Glomerular visceral epithelial cell (primary cell): ENCODE data around the gene ATP2B2.

Source experiments
- DNase-seq: peaks from one replicate; pipeline ENCODE4 v3.0.0-alpha.2; 2016; ENCODE audit errors: extremely low spot score

Gene ATP2B2

DNA sequence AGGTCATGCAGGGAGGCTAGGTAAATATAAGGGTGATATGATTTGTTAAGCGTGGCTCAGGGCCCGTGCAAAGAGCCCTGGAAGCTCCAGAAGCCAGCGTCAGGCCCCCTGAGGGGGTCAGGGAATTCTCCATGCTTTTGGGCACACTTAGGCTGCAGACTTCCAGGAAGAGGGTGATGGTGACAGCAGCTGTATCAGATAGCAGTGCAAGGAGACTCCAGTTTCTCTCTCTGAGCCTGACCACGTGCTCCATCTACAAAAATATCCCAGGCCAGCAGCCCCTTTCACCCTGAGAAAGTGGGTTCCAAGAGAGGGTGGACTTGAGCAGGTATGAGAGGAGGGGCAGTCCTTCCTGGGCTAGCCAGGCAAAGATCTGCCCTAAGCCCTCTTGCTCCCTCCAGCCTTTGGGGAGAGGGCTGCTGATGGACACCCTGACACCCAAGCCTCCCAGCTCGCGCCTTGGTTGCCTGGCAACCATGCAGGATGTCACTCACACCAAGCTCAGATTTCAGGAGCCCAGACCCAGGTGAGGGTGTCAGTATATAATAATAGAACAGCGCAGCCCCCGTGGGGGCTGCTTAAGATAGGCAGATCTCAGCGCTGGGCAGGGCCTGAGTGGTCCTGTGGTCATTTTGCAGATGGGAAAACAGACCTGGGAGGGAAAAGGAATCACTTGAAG lies 35.8 kb downstream of the ATP2B2 start:
- no peak for DNase-seq

DNA sequence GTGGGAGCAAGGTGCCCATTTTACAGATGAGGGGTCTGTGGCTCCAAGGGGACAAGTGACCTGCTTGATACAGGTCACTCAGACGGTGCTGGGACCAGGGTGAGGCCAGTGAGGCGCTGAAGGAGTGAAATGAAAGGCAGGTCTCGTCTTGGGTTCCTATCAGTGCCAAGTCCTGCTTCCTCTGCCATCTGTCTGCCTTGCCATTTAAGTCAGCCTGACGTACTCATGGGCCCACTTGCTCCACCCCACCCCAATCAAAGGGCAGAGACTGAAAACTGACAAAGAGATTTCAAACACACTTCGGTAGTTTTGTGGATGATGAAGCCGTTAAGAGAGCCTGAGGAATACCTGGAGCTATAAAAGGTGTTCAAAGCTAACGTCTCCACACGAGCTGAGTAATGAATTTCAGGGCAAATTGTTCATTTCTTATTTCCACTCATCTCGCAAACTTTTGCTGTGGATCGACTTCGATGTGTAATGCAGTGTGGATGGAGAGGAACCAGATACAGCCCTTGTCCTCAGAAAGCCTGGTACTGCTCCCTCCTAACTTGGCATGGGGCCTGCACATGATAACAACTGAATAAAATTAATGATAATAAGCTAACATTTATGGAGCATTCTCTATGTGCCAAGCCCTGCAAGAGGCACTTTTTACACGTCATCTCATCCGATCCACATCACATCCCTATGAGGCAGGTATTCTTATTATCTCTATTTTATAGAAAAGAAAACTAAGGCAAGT lies 36.6 kb downstream of the ATP2B2 start:
- DNase-seq = no peak

DNA sequence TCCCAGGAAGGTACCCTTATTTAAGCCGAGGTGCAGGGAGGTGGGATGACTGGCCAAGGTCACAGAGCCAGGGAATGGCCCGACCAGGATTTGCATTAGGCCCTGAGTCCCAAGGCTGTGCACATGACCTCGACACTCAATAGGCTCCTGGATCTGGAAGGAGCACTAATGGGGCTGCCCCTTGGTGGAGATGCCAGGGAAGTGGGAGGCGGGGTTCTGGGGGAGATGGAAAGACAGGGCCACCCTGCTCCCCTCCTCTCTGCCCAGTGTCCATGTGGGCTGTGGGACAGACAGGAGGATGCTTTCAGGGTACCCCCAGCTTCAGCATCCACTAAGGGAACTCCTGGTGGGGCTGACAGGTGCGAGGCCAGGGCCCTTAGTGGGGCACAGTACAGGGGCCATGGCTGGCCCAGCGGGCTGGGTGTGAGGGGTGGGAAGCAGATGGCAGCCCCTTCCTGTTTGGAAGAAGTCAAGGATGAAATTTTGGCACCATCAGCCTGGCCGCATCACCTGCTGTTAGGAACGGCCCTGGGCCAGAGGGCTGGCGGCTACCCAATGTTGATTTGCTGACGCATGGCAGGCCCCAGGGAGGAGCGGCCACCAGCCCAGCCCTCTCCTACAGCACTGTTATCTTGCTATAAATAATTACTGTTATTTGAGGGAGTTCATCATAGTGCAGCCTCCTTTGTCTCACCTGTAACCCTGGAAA lies 37.3 kb downstream of the ATP2B2 start:
- DNase-seq = no peak

DNA sequence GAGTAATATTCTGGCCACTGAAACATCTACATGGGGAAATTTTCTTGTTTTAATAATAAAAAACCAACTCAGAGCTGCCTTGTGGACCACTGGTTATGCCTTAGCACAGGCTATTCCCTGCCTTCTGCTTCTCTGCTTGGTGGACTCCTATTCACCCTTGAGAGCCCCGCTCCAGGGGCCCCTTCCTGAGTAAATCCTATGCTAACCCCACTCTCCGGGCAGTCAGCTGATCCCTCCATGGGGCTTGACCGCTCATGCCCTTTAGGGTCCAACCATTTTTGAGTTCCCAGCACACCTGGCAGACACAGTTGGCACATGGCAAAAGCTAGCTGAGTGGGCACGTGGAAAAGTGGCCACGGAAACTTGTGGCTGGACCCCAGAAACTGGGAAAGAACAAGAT lies 38.2 kb downstream of the ATP2B2 start:
- no peak for DNase-seq

DNA sequence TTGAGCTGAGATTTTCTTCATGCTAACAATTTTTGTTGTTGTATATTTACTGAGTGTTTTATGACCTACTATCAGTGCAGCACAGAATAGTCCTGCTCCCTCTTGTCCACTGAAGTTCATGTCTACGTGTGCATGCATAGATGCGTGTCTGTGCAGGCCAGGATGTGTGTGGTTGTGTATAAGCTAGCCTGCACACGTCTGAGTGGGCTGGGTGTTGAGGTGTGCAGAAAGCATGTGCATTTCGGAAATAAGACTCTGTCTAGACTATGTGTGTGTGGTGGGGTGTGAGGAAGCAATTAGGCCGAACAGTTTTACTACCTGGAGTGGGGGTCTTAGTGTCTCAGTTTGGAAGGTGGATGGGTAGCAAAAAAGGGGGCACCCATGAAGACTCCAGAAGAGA lies 39.2 kb downstream of the ATP2B2 start:
- DNase-seq = no peak

DNA sequence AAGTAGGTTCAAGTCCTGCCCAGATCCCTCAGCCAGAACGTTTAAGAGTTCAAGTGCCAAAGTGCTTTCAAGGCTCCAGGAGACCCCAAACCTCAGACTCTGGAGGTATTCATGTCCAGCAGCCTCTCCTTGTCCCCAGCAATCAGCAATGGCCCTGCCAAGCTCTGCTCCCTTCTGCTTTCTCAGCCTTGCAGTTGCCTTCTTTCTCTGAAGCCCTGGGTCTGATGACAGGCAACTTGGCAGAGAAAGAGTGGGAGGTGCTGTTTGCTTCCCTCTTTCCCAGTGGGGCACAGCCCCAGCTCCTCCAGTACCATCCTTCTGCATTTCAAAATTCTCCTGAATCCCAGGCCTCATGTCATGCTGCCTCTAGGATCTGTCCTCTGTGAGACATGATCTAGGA lies 40.2 kb downstream of the ATP2B2 start:
- DNase-seq = no peak

DNA sequence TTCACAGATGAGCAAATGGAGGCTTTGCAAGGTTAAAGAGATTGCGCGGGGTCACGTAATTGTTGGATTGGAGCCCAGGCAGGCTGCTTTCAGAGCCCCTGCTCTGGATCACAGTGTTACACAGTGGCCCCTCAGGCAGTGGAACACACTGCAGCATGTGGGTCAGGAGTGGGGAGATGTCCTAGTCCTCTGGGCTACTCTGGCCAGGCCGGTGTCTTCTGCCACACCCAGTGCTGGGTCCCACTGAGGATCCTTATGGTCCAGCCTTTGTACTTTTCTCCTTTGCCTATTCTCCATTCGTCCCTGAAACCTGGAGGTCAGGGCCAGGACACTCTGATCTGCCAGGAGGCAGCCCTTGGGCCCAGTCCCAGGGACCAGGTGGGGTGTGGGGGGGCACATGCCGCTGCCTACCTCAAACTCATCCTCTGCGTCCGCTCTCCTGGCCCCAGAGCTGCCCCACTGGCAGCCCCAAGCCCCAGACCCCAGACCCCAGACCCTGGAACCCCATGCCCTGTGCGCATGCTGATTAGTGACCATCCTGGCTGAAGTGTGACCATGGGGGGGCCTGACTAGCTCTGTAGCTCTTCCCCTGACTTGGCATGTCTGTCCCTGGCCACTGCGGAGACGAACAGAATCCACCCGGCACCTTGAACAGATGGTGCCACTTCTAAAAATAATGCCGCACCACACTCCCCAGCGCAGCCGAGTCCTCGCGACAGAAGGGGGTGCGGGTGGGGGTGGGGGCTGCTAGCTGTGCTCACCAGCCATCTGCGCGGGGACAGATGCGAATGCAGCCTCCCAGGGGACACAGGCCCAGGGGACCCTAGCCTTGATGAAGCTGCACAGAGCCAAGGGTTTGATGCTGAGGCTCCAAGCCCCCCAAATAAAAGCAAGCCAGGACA lies 41.6 kb downstream of the ATP2B2 start:
- DNase-seq = no peak

DNA sequence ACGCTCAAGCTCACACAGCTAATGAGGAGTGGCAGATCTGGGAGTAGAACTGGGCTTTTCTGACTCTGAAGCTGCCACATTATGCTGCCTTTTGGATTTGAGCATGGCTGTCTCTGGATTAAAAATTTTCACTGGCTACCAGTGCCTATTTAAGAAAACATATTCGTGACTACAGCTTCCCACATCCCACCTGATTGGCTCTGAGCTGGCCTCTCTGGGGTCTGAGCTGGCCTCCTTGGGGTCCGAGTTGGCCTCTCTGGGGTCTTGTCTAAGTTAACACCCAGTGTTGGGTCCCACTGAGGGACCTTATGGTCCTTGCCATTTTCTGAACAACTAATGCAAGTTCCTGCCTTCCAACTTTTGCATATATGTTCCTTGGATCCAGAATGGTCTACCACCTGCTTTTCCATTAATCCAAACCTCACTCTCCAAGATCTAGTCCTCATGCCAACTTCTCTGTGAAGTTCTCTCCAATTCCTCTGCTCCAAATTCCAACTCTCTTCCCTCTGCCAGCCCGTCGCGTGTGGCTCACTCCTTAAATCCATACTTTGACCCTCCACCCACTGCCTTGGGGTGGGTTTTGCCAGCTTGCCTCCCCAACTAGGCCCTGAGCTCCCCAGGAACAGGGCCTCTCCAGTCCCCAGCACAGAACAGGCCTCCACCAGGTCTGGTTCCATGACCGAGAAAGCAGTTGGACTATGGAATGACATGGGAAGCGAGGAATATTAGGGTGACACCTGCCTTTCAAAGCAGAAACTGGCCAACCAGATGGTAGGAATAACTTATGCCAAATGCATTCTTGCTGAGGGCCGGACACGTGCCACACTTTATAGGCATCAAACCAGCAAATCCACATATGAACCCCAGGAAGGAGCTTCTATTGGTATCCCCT lies 42.5 kb downstream of the ATP2B2 start:
- DNase-seq = no peak

DNA sequence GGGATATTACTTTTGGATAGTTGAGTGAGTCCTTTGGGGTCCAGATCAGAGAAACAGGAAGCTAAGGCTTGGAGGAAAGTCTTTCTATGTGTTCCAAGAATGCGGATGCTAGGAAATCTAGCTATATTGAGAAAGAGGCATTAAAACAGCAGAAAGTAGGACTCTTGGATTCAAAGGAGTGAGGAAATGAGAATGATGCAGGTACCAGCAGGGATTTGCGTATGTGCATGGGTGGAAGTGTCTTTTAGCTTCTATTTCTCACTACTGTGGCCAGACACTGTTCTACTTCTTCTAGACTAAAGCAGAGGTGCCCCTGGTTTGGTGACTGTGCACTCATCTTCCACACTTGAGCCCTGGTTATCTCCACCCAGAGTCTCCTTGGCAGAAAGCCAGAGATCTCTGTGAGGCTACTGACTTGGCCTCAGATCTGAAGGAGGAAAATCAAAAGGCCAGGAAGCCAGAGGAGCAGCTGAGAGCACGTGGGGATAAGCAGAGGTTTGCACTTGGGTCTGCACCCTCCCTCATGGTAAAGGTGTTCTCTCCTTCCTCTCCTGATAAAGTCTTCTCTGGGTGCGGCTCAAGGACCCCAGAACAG lies 44.3 kb downstream of the ATP2B2 start:
- DNase-seq = no peak

DNA sequence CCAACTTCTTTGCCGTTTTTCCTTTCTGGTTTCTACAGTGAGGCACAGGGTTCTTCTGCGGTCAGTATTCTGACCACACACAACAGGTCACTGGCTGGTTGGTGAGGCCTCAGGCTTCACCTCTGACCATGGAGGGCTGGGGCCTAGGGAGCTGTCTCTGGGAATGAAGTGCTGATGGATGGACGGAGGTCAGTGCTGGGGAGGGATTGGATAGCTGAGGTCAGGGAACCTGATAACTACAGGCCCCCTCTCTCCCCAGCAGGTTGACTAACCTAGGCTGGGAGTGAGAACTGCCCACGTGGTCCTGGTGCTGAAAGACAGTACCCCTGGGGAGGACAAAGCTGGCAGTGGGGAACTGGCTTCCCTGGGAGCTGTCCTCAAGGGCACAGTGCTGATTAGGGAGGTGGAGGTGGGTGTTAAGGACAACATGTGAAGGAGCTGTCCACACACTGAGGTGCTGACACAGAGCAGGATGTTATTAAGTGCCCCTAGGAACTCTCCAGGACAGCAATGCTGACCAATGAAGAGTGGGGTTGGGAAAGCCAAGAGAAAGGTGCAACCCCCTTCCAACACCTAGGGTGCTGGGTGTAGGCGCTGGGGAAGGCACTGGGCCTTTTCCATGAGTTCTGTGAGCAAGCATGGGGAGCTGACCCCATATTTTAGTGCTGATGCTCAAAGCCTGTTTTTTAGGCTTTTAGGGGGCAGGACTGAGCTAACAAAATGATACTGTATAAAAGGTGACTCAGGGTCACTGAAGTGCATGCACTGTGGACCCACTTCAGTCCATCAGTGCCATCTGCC lies 45.2 kb downstream of the ATP2B2 start:
- DNase-seq = peak; percentile 58

DNA sequence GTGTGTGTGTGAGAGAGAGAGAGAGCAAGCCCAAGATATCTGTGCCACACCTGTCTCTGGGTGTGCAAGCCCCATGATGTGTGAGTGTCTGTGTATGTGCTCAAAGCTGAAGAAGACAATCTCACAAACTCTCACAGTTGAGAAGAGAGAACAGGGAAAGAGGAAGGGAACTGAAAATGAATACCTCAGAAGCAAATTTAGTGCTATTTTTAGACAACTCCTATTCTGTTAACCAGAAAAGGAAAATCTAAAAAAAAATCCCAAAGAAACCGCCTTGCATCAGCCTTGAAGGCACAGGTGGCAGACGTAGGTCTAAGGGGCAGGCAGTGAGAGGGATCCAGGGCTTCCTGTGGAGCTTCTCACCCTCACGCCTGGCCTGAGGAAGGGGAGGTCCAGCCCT lies 47.8 kb downstream of the ATP2B2 start:
- no peak for DNase-seq

DNA sequence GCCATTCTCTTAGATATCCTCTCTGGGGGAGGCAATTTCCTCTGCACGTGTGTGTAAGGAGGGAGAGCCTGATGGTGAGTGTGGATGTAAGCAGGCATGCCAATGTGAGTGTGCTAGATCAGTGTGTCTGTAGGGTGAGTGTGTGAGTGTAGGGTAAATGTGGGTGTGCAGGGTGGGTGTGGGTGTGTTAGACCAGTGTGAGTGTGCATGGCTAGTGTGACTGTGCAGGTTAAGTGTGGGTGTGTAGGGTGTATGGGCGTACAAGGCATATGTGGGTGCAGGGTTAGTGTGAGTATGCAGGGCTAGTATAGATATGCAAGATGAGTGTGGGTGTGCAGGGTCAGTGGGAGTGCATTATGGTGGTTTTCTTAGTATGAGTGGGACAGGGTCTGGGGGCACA lies 48.4 kb downstream of the ATP2B2 start:
- DNase-seq = no peak

DNA sequence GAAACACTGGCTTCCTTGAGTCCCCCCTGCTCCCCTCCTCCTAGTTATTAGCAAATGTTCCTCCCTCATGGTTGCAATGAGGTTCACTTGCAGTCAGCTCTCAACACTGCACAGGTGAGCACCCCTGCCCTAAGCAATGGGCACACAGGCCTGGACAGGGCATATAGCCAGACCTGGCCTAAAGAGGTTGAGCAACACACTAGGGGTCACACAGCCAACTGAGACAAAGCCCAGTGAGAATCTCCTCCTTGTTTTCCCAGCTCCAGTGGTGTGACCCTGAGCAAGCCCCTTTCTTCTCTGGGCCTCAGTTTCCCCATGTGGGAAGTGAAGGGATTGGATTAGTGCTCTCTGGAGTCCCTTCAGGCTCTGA lies 49.9 kb downstream of the ATP2B2 start:
- no peak for DNase-seq

DNA sequence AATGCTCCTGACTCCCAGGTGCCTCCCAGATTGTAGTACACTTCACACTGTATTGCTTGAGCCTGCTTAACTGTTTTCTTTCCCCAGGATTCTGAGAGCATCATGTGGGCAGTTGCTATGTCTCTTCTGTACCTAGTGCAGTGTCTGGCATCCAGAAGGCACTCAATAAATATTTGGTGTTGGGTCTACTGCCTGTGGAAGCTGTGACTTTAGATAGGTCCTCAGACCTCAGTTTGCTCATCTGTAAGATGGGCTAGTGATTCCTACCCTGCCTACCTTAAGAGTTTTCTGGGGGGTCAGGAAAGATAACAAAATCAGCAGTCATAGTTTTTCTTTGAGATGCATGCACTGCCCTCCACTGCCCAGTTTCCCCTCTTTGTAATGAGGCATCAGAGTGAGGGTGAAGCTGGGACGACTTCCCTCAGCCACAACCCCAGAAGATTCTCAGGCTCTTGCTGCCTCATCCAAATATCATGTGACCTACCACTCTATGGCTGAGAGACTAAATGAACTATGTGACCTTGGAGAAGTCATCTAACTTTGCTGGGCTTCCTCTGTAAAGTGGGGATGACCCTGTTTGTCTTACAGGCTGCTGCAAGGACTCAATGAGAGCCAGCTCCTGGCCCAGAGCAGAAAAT lies 50.4 kb downstream of the ATP2B2 start:
- no peak for DNase-seq

DNA sequence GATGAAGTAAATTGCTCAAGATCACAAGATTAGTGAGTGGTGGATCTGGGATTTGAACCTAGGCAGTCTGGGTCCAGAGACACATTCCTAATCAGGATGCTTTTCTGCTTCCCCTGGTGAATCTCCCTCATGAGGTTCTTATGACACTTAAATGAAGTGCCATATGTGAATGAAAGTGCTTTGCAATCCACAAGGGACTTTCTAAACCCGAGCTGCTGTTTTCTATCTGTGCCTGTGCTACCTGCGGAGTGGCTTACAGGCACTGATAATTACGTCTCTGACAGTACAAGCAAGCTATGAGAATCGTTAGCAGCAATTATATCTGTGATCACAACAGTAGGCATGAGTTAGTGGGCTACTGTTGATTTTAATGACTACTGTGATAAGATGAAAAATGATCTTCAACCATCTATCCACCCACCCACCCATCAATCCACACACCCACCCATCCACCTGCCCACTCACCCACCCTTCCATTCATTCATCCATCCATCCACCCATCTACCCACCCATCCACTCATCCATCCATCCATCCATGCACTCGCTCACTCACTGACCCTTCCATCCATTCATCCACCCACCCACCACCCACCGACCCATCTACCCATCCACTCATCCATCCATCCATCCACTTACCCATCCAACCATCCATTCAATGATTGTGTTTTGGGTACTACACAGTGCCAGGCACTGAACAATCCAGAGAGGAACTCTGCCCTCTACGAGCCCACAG lies 51.8 kb downstream of the ATP2B2 start:
- DNase-seq = no peak

DNA sequence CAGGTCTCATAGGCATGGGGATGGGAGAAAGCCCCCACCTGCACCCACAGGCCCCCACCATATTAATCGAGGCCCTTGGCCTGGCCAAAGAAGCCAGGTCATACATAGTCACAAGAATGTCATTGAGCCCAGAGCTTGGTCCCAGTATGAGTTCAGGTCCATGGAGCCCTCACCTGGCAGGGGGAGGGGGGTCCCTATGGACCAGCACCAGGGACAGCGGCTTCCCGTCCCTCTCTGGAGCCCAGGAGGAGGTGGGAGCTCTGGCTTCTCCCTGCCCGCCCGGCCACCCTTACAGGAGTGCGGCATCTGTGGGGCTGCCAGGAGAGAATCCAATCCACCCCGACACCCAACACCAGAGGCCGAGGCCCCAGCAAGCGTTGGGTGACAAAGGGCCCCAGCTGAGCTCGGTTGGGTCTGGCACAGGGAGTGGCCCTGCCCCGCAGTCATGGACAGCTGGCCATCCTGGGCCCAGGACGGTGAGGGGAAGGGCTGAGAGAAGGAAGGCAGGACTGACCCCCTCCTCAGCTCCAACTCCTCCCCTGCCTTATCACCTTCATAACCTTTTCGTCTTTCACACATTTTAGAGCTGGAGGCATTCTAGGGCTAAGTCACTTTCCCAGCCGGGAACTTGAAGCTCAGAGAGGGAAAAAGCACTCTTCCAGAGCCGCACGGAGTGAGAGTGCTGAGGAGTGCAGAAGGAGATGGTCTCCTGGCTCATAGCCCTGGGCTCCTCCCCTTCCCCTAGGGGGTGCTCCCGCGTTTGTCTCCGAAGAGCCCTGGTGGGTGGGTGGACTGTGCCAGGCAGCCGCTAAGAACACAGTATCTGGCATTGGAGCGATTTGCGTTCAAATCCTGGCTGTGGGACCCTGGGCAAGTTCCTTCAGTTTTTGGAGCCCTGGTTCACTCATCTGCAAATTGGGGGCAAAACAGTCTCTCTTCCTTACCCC lies 54.6 kb downstream of the ATP2B2 start:
- no peak for DNase-seq

DNA sequence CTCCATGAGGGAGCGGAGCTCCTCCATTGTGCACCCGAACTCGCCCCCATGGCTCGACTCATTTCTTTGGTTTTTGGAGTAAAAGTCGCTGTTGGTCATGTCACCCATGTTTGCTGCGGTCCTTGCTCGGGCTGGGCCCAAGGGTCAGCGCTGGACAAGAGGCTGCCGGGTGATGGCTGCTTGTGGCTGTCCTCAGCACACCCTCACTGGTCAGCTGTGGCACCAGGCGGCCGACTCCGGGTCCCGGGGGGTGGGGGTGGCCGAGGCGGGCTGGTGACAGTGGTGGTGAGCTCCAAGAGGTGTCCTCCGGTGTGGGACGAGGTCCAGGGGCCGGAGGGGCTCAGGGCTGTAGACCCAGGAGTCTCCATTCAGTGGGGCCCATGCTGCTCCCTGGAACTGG lies 56.0 kb downstream of the ATP2B2 start:
- DNase-seq = no peak
